HG03571 (cell line): ENCODE data around the gene PRRC2B.

Experiments
- ATAC-seq: cut with Tn5 transposase; IDR thresholded peaks from one replicate; pipeline ENCODE4 v1.9.1; 2021; ENCODE audit not compliant: unreplicated experiment

PRRC2B gene

DNA sequence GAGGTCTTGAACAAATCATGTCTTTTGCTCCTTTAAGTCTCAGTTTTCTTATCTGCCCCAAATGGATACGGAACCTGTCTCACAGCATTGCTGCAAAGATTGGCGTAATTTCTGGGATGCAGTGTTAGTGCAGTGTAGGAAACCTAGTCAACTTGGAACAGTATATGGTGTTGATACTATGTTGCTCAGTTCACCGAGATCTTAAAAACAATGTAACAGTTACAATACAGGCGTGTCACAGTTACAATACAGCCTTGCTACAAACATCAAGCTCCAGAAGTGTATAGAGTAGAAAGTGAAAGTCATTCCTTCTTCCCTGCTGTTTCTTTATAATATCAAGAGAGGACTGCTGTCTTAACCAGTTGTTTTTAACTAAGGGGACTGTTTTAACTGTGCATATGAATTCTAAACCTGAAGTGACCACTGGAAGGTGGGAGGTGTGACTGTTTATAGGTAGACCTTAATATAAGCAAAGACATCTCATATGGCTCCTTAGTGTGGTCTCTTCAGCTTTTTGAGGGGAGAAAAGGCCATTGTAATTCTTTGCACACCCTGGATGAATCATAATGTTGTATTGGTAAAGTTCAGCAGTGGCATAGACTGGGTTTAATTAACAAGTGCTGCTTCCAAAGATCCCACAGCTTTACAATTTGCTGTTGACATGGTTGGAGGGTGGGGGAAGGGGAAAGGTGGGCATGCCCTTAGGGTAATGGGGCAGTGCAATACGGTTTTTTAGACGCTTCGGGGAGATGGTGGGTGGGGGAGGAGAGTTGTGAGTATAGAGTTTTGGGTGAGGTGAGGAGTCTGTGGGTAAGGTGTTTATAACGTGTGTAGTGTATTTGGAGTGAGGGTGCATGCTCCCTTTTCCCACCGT lies 12.9 kb downstream of the PRRC2B start:
- ATAC-seq = no peak

DNA sequence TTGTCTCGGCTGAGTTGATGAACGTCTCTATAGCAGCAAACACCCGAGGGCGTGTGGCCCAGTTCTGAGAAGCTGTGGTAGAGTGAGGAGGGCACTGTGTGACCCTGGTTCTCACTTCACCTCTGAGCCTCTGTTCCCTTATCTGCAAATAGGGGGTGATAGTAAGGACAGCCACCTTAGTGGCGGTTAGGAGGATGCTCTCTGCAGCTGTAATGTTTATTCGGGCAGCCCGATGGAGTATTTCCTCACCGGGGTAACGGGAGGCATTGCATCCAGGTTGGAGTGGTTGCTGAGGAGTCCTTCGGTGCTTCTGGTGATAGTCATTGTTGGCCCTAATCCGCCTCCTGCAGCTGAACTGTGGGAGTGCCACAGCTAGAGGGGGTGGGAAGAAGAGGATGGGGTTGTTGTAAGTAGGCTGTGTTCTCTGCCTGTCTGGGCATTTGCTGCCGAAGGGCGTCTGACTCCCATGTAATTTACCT lies 13.9 kb downstream of the PRRC2B start:
- ATAC-seq = no peak

DNA sequence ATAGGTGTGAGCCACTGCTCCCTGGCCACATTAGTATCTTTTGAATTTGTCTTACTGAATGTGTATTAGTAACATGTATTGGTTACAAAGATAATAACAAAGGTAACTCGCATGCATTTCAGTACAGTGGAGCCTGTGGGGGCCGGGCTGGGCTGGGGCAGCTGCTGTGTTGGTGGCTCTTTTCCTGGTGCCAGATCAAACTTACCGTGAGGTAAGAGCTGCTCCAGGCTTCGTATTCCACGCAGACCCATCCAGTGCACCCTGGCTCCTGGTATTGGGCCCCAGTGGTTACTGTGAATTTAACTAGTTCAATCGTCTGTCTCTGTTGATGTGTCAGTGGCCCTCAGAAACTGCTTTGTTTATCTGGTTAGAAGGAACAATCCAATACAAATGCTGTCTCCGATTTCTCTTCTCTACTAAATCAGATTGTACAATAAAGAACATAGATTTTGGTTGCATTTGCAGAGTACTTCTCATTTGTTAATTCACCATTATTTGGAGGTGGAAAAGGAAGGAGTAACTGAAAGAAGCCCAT lies 15.6 kb downstream of the PRRC2B start:
- ATAC-seq = no peak

DNA sequence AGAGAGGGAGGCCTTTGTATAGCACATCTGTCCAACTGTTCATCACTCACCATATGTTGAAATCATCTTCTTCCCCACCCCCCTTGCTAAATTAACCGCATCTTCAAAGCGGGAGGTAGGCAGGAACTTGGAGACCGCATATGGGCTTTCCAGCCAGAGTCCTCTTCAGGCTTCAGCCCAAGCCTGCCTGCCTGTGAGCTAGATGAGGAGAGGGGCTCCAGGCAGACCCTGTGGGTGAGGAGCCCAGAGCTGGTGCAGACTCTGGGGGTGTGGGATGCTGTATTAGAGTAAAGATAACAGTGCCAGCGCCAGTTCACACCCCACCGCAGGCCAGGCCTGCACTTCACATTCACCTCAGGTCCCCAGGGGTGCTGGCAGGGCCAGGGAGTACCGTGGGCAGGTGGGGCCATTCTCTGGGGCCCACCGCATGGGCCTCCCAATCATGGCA lies 16.2 kb downstream of the PRRC2B start:
- ATAC-seq = no peak

DNA sequence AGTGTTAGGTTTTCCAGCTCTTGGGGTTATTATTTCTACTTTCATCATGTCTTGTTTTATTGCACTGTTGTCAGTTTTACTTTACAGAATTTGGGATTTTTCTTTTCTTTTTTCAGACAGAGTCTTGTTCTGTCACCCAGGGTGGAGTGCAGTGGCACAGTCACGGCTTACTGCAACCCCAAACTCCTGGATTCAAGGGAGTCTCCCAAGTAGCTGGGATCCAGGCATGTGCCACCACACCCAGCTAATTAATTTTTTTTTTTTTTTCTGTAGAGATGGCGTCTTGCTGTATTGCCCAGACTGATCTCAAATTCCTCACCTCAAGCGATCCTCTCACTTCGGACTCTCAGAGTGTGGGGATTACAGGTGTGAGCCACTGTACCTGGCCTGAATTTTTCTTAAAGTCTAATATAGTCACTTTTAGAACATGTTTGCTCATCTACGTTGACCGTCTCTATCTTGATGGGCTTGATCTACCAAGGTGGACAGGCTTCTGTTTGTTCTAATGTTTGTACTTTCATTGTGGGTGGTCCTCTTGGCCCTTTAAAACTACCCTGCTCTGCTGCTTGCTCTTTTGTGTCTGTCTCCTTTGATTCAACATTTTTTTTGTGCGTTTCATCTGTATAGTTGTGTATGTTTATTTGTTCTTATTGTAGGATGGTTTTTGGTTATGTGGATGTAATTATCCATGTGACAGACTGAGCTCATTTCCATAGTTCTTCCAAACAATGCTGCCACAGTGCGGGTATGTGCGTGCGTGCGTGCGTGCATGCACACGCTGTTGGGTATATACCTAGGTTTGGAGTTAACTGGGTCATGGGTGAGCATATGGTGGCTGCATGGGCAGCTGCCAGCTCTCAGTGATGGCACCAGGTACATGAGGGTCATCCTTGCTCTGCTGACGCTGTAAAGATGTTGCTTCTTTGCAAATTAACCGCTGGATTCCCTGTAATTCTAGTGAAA lies 18.1 kb downstream of the PRRC2B start:
- ATAC-seq = no peak

DNA sequence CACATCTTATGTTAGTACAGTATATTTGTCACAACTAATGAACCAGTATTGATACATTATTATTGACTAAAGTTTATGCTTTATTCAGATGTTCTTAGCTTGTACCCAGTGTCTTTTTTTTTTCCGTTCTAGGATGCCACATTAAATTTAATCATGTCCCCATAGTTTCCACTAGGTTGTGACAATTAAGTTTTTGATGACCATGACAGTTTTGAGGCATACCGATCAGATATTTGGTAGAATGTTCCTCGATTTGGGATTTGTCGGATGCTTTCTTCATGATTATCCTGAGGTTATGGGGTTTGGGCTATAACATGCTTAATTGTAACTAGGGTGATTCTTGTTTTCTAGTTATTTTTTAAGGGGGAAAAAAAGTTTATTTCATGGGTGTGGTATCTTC lies 22.6 kb downstream of the PRRC2B start:
- no peak for ATAC-seq

DNA sequence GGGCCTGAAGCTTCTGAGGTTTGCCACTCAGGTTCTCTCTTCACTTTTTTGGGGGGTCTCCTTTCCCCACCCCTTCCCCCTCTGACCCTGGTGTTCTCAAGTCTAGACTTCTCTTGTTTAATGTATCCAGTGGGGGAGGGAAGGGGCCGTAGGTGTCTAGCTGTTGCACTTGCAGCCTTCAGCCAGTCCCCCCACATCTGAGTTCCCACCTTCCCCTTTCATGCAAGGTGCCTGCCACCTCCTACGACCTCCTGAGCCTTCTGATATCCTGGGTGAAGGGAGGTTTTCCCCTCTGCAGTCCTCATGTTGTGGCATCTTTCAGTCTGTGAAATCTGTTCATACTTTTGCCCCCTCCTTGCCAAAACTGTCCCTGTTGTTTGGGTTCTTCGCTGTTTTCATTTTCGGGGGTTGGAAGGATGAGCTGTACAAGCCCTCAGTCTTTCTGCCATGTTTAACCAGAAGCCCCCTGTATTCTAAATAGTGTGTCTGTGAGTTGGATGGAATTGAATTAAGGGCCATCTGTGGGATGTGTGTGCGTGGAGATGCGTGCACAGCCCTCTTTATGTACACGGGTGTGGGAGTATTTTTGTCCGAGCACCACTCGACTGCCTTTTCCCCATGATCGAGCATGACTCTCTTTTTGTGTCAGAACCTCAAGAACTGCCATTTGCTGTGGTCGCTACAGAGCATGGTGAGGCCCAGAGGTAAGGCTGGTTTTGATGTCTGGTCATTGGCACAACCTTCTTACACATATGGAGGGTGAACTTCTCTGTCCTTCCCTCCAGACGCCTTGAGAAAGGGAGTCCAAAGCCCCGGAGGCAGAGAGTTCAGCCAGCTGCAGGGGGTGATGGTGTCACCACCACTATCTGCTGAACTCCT lies 23.6 kb downstream of the PRRC2B start:
- ATAC-seq = no peak

DNA sequence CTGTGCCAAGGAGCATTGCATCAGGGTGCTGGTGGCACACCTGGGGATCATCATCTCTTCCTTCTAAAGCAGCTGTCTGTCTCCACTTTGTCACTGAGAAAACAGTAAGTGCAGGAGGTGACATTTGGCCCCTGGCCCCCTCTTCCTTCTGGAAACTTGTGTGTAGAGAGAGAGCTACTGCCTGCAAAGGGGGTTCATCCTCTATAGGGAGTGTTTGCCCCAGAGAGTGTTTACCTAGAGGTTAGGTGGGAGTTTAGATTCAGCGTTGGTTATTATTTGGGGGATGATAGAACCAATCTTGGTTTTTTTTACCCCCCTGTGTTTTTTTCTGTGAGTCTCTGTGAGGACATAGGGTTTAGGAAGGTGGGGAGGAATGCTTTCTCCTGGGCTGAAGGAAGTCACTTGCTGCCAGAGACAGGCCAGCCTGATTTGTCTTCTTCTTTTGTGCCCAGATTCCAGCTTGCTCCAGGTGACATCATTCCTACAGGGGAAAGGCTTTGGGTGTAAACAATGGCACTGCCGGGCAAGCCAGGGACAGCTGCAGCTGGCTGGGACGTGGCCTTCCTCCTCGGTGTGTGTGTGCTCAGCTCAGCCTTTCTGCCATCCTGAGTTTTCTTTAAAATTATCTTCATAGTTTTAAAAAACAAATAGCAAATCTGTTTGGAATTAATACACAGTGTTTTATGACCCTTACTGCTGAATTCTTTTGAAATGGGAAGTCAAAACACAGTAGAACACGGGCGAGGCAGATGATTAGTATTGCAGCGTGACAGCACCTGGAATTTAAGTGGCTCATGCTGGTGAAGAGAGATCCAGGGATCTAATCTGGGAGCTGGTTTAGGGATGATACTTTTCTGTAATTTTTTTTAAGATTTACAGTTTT lies 24.5 kb downstream of the PRRC2B start:
- ATAC-seq = no peak

DNA sequence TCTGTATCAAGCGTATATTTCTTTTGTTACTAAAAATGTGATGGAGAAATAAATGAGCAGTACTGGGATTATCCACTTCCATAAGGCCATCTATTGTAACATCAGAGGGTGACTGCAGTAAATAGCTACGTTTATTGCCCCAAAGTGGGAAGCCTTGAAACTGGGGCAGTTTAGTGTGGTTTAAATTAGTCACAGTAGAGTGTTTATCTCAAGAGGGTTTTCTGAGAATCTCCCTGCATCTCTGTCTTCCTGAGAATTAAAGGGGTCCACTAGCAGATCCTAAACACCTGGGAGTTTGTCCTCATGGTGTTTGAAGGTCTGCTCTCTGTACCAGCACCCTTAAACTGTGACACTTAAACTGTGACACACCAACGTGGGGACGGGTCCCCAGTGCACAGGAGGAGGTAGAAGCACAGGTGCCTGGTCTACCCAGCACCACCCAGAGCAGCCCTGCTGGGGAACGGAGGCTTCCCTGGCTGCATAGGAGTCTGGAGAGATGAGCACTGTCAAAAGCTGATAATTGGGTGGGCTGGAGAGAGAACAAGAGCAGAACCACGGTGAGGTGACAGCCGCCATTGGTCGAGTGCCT lies 25.2 kb downstream of the PRRC2B start:
- no peak for ATAC-seq

DNA sequence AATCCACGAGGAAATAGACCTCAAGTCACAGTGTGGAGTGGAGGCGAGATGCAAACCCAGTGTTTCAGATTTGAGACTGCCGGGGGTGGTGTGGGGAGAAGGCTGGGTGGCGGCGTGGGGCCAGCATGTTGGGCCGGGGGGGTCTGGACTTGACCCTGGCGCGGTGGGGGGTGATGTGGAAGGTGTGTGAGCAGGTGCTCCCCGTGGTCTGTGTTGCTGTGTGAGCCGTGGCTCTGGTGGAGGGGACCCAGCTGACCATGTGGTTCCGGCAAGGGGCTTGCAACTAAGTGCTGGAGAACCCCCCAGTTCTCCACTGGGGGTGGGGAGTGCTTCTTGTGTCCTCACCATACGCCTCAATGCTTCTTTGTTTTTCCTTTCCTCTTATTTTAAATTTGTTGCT lies 25.8 kb downstream of the PRRC2B start:
- no peak for ATAC-seq

DNA sequence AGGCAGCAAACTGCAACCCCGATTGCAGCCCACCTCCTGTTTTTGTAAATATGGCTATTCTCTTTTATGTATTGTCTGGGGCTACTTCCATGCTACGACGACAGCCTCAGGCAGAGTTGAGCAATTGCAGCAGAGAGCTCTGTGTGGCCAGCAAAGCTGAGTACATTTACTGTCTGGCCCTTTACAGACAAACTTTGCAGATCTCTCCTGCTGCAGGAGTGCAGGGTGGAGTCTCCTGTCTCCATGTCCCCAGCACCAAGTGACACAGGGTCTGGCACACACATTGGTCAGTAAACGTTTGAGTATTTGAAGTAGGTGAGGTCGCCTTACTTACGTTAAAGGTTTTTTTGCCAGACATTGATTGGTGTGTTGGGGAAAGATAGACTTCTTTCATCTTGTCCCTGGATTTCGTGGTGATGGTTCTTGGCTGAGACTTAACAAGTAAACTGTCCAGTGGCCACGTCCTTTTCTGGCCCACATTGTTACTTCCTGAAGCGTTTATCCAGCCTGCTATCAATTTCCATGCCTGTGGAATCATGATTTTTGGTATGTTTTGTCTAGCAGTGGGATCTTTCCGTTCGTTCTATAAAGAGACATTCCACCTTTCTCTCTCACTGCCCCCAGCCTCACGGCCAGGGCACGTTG lies 27.2 kb downstream of the PRRC2B start:
- no peak for ATAC-seq

DNA sequence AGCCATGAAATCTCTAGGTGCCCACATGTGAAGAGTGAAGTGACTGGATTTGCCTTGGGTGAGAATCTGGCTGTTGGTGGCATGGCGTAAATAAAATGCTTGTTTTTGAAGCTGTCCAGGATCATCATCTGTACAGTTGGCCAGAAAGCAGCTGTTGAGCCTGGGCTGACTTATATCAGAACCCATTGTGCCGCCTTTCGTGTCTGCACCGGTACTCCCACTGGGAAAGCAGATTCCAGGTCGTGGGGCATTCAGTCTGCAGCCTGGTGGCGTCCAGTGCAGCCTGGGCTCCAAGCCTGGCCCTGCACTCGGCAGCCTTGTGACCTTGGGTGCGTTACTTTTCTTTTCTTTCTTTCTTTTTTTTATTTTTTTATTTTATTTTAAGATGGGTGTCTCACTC lies 27.8 kb downstream of the PRRC2B start:
- no peak for ATAC-seq

DNA sequence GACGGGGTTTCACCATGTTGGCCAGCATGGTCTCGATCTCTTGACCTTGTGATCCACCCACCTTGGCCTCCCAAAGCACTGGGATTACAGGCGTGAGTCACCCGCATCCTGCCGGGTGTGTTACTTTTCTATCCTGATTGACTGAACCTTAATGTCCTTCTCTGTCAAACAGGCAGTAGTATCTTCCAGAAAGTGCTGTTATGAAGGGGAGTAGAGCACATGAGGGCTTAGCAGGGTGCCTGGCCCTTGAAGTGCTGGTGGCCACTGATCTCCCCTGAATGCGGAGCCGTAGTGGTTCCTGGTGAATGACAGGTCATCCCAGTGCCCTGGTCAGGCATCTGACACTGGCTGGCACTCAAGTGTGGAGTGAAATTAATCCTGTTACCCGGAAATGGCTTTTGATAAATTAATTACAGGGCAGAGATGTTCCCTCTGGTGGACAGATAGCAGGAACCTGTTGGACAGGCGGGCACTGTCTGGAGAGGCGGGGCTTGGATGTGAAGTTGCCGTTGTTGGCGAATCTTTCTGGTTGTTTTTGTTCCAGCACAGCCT lies 28.4 kb downstream of the PRRC2B start:
- no peak for ATAC-seq

DNA sequence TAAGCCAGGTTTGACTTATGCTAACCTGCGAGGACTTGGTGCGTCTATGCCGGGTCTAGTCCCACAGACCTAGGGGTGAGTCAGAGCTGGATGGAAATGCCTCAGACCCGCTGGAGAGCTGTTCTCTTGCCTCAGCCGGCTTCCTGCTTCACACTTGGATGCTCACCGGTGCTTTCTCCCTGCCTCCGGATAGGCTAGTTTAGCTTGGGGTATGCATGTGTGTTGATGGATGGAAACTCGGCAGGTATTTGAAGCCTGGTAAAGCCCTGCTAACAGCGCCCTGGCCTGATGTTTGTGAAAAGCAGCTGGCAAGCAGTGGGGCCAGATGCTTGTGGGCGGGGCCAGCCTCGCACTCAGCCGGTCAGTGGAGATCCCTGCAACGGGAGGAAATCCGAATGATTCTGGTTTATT lies 29.3 kb downstream of the PRRC2B start:
- no peak for ATAC-seq

DNA sequence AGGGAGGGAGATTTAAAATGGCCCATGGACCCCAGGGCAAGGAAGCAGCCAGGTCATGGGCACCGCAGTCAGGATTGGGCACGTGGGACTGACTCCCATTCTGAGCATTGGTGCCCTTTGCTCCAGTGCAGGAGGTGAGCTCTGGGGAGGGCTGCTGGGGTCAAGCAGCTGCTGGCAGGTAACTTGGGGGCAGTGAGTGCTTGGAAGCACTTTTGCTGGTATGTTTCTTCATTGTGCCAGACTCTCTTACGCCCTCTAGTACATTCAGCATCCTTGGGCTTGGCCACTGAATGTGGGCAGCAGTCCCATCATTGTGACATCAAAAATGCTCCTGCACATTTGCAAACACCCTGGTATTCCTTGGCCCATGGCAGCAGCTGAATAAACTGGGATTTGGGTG lies 32.7 kb downstream of the PRRC2B start:
- no peak for ATAC-seq

DNA sequence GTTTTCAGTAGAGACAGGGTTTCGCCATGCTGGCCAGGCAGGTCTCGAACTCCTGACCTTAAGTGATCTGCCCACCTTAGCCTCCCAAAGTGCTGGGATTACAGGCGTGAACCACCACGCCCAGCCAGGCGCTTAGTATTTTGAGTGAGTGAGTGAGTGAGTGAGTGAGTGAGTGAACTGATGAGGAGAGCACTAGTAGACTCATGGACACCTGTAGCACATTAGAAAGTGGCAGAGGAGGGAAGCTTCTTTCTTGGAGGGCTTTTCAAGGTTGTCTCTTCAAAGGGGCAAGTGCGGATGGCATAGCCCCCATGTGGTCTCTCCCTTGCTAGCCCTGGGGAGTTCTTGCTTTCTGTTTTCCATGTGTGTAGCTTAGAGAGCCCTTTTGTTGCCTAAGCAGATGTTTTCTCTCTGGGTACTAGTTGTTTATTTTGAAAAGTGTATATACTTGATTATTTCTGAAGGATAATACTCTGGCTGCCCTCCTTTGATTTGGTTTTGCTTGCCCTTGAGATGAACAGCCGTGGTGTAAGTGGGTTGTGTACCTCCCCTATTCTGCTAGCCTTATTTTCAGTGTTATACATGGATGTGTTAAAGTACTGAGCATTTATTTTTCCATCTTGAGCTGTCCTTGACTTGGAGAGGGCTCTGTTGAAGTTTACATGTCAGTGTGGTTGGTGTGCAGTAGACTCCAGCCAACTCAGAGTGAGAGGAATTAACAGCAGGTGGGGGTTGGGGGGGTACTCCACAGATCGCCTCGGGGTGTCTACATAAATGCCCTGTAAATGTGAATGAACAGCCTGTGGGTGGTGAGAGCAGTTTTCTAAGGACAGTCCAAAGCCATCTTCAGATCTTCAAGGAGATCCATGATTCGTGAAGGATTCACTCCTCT lies 35.5 kb downstream of the PRRC2B start:
- ATAC-seq = no peak

DNA sequence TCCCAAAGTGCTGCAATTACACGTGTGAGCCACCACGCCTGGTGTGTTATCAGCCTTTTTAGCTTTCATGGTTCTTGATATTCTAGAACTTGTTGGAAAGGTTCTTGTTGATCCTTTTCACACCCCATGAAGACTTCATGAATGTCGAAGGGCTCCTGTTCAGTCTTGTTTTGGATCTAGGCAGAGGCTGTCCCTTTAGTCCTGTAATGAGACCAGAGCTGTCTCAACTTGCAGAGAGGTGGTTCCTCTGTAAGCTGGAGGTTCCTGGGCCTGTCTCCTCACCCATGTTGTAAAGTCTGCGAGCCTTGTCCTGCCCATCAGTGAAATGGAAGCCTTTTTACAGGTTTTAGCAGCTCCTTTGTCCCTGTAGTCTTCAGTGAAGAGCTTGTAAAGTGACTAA lies 38.2 kb downstream of the PRRC2B start:
- ATAC-seq = no peak
